Inferior parietal cortex (tissue), 1 donor: ENCODE measurements around the gene IL6R.

Source experiments
- DNase-seq: peaks from one replicate; pipeline ENCODE4 v3.0.0-alpha.2; 2016; ENCODE audit errors: extremely low spot score

IL6R gene

GRCh38 chr1:154425172-154425571, 20.0 kb downstream of the IL6R start:
- no peak for DNase-seq

- no peak for DNase-seq
These were observed 22.3 kb downstream of the IL6R start for GRCh38 chr1:154427173-154428139.

- DNase-seq, result no peak
These were observed 24.0 kb downstream of the IL6R start for GRCh38 chr1:154429118-154429517.

- DNase-seq, result no peak
These were observed 24.9 kb downstream of the IL6R start for GRCh38 chr1:154429841-154430611.

- no peak for DNase-seq
These were observed 25.8 kb downstream of the IL6R start for GRCh38 chr1:154430903-154431302.

GRCh38 chr1:154431586-154432373, 26.6 kb downstream of the IL6R start:
- no peak for DNase-seq

- DNase-seq, result no peak
These were observed 28.1 kb downstream of the IL6R start for GRCh38 chr1:154433161-154433764.

GRCh38 chr1:154434346-154435085, 29.4 kb downstream of the IL6R start:
- no peak for DNase-seq

GRCh38 chr1:154435599-154436200, 30.6 kb downstream of the IL6R start:
- no peak for DNase-seq

- DNase-seq, result no peak
These were observed 31.3 kb downstream of the IL6R start for GRCh38 chr1:154436433-154436832.

- no peak for DNase-seq
These were observed 35.1 kb downstream of the IL6R start for GRCh38 chr1:154440036-154440804.

GRCh38 chr1:154441241-154441888, 36.2 kb downstream of the IL6R start:
- DNase-seq, result no peak

GRCh38 chr1:154442006-154442740, 37.0 kb downstream of the IL6R start:
- DNase-seq, result no peak

GRCh38 chr1:154443274-154444013, 38.3 kb downstream of the IL6R start:
- DNase-seq, result no peak

- DNase-seq, result no peak
These were observed 39.9 kb downstream of the IL6R start for GRCh38 chr1:154445040-154445472.

- DNase-seq, result no peak
These were observed 41.1 kb downstream of the IL6R start for GRCh38 chr1:154446292-154446691.

- no peak for DNase-seq
These were observed 41.6 kb downstream of the IL6R start for GRCh38 chr1:154446789-154447188.
